ENCODE results near the gene KY.

KY gene

GRCh38 chr3:134608023-134608770 is 42.6 kb downstream of the KY start:
- no peak; the same call in 2 of the 3 replicates for ATAC-seq
- no peak for TF ChIP-seq ZC3H10 (CRISPR knock-in tag; IDR thresholded peaks at IDR 0.05)
- TF ChIP-seq ZNF70 (CRISPR knock-in tag; IDR thresholded peaks at IDR 0.05) = no peak
- TF ChIP-seq ZFP30 (CRISPR knock-in tag; IDR thresholded peaks at IDR 0.05) = no peak

GRCh38 chr3:134607054-134608022 is 43.5 kb downstream of the KY start:
- no peak for ATAC-seq
- TF ChIP-seq ZFP3 (CRISPR knock-in tag; IDR thresholded peaks at IDR 0.05) = no peak
- no peak for TF ChIP-seq ZFP30 (CRISPR knock-in tag; IDR thresholded peaks at IDR 0.05)
- TF ChIP-seq CSRNP3 (CRISPR knock-in tag; IDR thresholded peaks at IDR 0.05) = no peak
- no peak for TF ChIP-seq TOX (CRISPR knock-in tag; IDR thresholded peaks at IDR 0.05; ENCODE audit: borderline replicate concordance)
- no peak for TF ChIP-seq ZNF8 (CRISPR knock-in tag; IDR thresholded peaks at IDR 0.05)
- TF ChIP-seq PPARA (CRISPR knock-in tag; IDR thresholded peaks at IDR 0.05; ENCODE audit: borderline replicate concordance) = no peak
- no peak for TF ChIP-seq TSHZ2 (CRISPR knock-in tag; IDR thresholded peaks at IDR 0.05)
- no peak for TF ChIP-seq SNAI2 (CRISPR knock-in tag; IDR thresholded peaks at IDR 0.05)
- no peak for TF ChIP-seq OSR1 (CRISPR knock-in tag; IDR thresholded peaks at IDR 0.05)
- TF ChIP-seq ZNF565 (CRISPR knock-in tag; conservative IDR thresholded peaks at IDR 0.05; ENCODE audit: low read depth) = no peak

GRCh38 chr3:134606033-134607025 is 44.5 kb downstream of the KY start:
- no peak for TF ChIP-seq ZC3H10 (CRISPR knock-in tag; IDR thresholded peaks at IDR 0.05)
- no peak for TF ChIP-seq RARB (CRISPR knock-in tag; IDR thresholded peaks at IDR 0.05)
- TF ChIP-seq TCF4 (CRISPR knock-in tag; IDR thresholded peaks at IDR 0.05; ENCODE audit: borderline replicate concordance) = no peak
- no peak for TF ChIP-seq CSRNP3 (CRISPR knock-in tag; IDR thresholded peaks at IDR 0.05)
- TF ChIP-seq GLIS3 (CRISPR knock-in tag; IDR thresholded peaks at IDR 0.05) = no peak
- TF ChIP-seq TOX (CRISPR knock-in tag; IDR thresholded peaks at IDR 0.05; ENCODE audit: borderline replicate concordance) = no peak
- no peak for ATAC-seq

- TF ChIP-seq BACH2 (CRISPR knock-in tag; IDR thresholded peaks at IDR 0.05; ENCODE audit: borderline replicate concordance) (no peak), ARNTL (CRISPR knock-in tag; IDR thresholded peaks at IDR 0.05; ENCODE audit: borderline replicate concordance, low read depth) (no peak), CSRNP3 (CRISPR knock-in tag; IDR thresholded peaks at IDR 0.05) (no peak), ZNF565 (CRISPR knock-in tag; conservative IDR thresholded peaks at IDR 0.05; ENCODE audit: low read depth) (no peak), RARB (CRISPR knock-in tag; IDR thresholded peaks at IDR 0.05) (no peak), CREB5 (CRISPR knock-in tag; IDR thresholded peaks at IDR 0.05; ENCODE audit: low read depth) (no peak), ZFP3 (CRISPR knock-in tag; IDR thresholded peaks at IDR 0.05) (no peak), POU6F1 (CRISPR knock-in tag; IDR thresholded peaks at IDR 0.05; ENCODE audit: borderline replicate concordance, low read depth) (no peak), SNAI2 (CRISPR knock-in tag; IDR thresholded peaks at IDR 0.05) (no peak)
- no peak for ATAC-seq
These were observed 45.3 kb downstream of the KY start for GRCh38 chr3:134605556-134605955.

All from SK-N-SH treated with all-trans-retinoic acid at 6 μM for 48 hours (cell line).